H1 (cell line): ENCODE results near the gene RELN. TPM values are rescaled to one million over a fixed set of nuclear protein-coding genes. Genes with fewer than 3 reads are reported as not detected.

Experiments used
- CTCF ChIA-PET: fragments of 300-600 bp; sonication (Branson Sonifier 250); formaldehyde crosslinking; loops from one replicate; lab custom pipeline; 2021; ENCODE audit not compliant: partially characterized antibody; lab: Charles Lee
- POLR2A ChIA-PET: fragments of 300-600 bp; sonication (Branson Sonifier 250); formaldehyde crosslinking; loops from one replicate; lab custom pipeline; 2021; ENCODE audit warnings: inconsistent platforms; ENCODE audit not compliant: partially characterized antibody; lab: Charles Lee
- DNase-seq, 2 experiments: peaks; one replicate each; pipeline versions ENCODE4 v3.0.0 to v3.0.0-alpha.2; 2010 to 2022; ENCODE audit warnings: low spot score in 2 of 2, low read depth in 1 of 2, mixed read lengths in 1 of 2
- FAIRE-seq: peaks from 2 replicates; lab custom pipeline; 2011; peaks lifted over from hg19 to GRCh38; lab: Jason Lieb, UNC
- H2AFZ ChIP-seq: 2 replicates; pipeline ENCODE4 v1.8.1; 2012; ENCODE audit warnings: low read length, inconsistent platforms
- H2AK5ac ChIP-seq: 2 replicates; pipeline ENCODE4 v1.6.1; 2013; ENCODE audit warnings: low read depth, low read length
- H2BK120ac ChIP-seq: replicated peaks from 2 replicates; pipeline ENCODE3; 2013; ENCODE audit warnings: low read depth, low read length, inconsistent platforms
- H2BK12ac ChIP-seq: 2 replicates; pipeline ENCODE4 v1.6.1; 2013; ENCODE audit warnings: low read depth, low read length
- H2BK15ac ChIP-seq: 2 replicates; pipeline ENCODE4 v1.6.1; 2013; ENCODE audit warnings: low read length
- H2BK20ac ChIP-seq: 2 replicates; pipeline ENCODE4 v1.6.1; 2013; ENCODE audit warnings: low read length
- H2BK5ac ChIP-seq: 2 replicates; pipeline ENCODE4 v1.6.1; 2013; ENCODE audit warnings: low read depth, low read length
- H3K14ac ChIP-seq: 2 replicates; pipeline ENCODE4 v1.6.1; 2013; ENCODE audit warnings: inconsistent platforms; ENCODE audit not compliant: insufficient read length
- H3K18ac ChIP-seq: 2 replicates; pipeline ENCODE4 v1.6.1; 2013; ENCODE audit warnings: low read length; ENCODE audit errors: extremely low read depth
- H3K23ac ChIP-seq: 2 replicates; pipeline ENCODE4 v1.6.1; 2013; ENCODE audit warnings: inconsistent platforms; ENCODE audit not compliant: insufficient read length
- H3K23me2 ChIP-seq: 2 replicates; pipeline ENCODE4 v1.6.1; 2013; ENCODE audit warnings: low read depth, low read length
- H3K27ac ChIP-seq: 2 replicates; pipeline ENCODE4 v1.6.1; 2011; ENCODE audit warnings: low read depth, low read length, inconsistent platforms
- H3K27me3 ChIP-seq, 4 experiments: replicated peaks in 1 of 4; 1 replicate in 1 of 4; 2 replicates in 3 of 4; pipeline versions ENCODE4 v1.6.1 to v1.8.1; 2011 to 2013; ENCODE audit warnings: low read length in 3 of 4, mild to moderate bottlenecking in 3 of 4, inconsistent platforms in 2 of 4, mixed read lengths in 2 of 4, moderate library complexity in 1 of 4; ENCODE audit not compliant: control insufficient read depth in 3 of 4, insufficient read depth in 3 of 4; ENCODE audit errors: extremely low read depth in 1 of 4
- H3K36me3 ChIP-seq, 4 experiments: 2 replicates each; pipeline versions ENCODE4 v1.6.1 to v1.8.1; 2011 to 2013; ENCODE audit warnings: mild to moderate bottlenecking in 4 of 4, low read length in 3 of 4, moderate library complexity in 2 of 4, control low read depth in 1 of 4, inconsistent platforms in 1 of 4; ENCODE audit not compliant: insufficient read depth in 4 of 4, control insufficient read depth in 2 of 4
- H3K4ac ChIP-seq: replicated peaks from 2 replicates; pipeline ENCODE3; 2013; ENCODE audit warnings: low read length, low read depth, mixed read lengths, inconsistent platforms; ENCODE audit not compliant: insufficient read length
- H3K4me1 ChIP-seq, 4 experiments: replicated peaks in 1 of 4; 1 replicate in 1 of 4; 2 replicates in 3 of 4; pipeline versions ENCODE4 v1.6.1 to v1.8.1; 2011 to 2013; ENCODE audit warnings: low read length in 3 of 4, inconsistent platforms in 2 of 4, mixed read lengths in 1 of 4; ENCODE audit not compliant: insufficient read depth in 4 of 4, control insufficient read depth in 3 of 4
- H3K4me2 ChIP-seq, 2 experiments: 2 replicates each; pipeline versions ENCODE4 v1.6.1 to v1.8.1; 2011 to 2013; ENCODE audit warnings: low read depth in 2 of 2, low read length in 2 of 2, control low read depth in 1 of 2, inconsistent platforms in 1 of 2, mild to moderate bottlenecking in 1 of 2; ENCODE audit not compliant: insufficient read depth in 1 of 2
- H3K4me3 ChIP-seq, 4 experiments: fragments of 200-600, 300-600 bp in 1 of 4; sonication (generic), shearing (Covaris generic), sonication (Bioruptor Twin) in 1 of 4; 2 replicates each; pipeline versions ENCODE4 v1.5.1 to v1.8.1; 2011 to 2016; ENCODE audit warnings: low read length in 4 of 4, low read depth in 3 of 4, control low read depth in 2 of 4, inconsistent platforms in 2 of 4, mild to moderate bottlenecking in 2 of 4, mixed read lengths in 1 of 4, moderate library complexity in 1 of 4; ENCODE audit not compliant: insufficient read depth in 2 of 4; ENCODE audit errors: extremely low read depth in 1 of 4
- H3K56ac ChIP-seq: replicated peaks from 2 replicates; pipeline ENCODE3; 2013; ENCODE audit warnings: low read depth, mild to moderate bottlenecking, mixed read lengths, low read length, inconsistent platforms; ENCODE audit not compliant: insufficient read length
- H3K79me1 ChIP-seq: 2 replicates; pipeline ENCODE4 v1.6.1; 2013; ENCODE audit warnings: low read depth, low read length, control low read depth
- H3K79me2 ChIP-seq, 2 experiments: 2 replicates each; pipeline versions ENCODE4 v1.6.1 to v1.8.1; 2012 to 2013; ENCODE audit warnings: low read length in 2 of 2, mild to moderate bottlenecking in 2 of 2, inconsistent platforms in 1 of 2; ENCODE audit not compliant: insufficient read depth in 2 of 2, control insufficient read depth in 1 of 2
- H3K9ac ChIP-seq, 4 experiments: replicated peaks in 1 of 4; 1 replicate in 1 of 4; 2 replicates in 3 of 4; pipeline versions ENCODE4 v1.6.1 to v1.8.1; 2011 to 2013; ENCODE audit warnings: low read depth in 3 of 4, low read length in 3 of 4, control low read depth in 2 of 4, mild to moderate bottlenecking in 2 of 4, moderate library complexity in 2 of 4, inconsistent platforms in 1 of 4; ENCODE audit errors: extremely low read depth in 1 of 4
- H3K9me3 ChIP-seq, 2 experiments: 2 replicates each; pipeline versions ENCODE4 v1.6.1 to v1.8.1; 2012 to 2013; ENCODE audit warnings: mild to moderate bottlenecking in 2 of 2, moderate library complexity in 2 of 2, control low read depth in 1 of 2, inconsistent platforms in 1 of 2, low read depth in 1 of 2, low read length in 1 of 2, mixed read lengths in 1 of 2; ENCODE audit not compliant: insufficient read depth in 2 of 2
- H4K20me1 ChIP-seq, 2 experiments: replicated peaks in 1 of 2; 2 replicates each; pipeline versions ENCODE3 to v1.8.1; 2011 to 2013; ENCODE audit warnings: inconsistent platforms in 2 of 2, low read length in 2 of 2, mild to moderate bottlenecking in 1 of 2; ENCODE audit not compliant: insufficient read depth in 2 of 2, control insufficient read depth in 1 of 2
- H4K5ac ChIP-seq: 2 replicates; pipeline ENCODE4 v1.6.1; 2013; ENCODE audit warnings: low read length, low read depth, mixed read lengths, inconsistent platforms; ENCODE audit not compliant: insufficient read length
- H4K8ac ChIP-seq: 2 replicates; pipeline ENCODE4 v1.8.0; 2013; ENCODE audit warnings: mild to moderate bottlenecking, moderate library complexity, low read length, inconsistent platforms; ENCODE audit not compliant: insufficient read depth; ENCODE audit errors: extremely low read depth
- H4K91ac ChIP-seq: replicated peaks from 2 replicates; pipeline ENCODE3; 2013; ENCODE audit warnings: low read length, mixed read lengths, inconsistent platforms; ENCODE audit not compliant: insufficient read length
- CREB1 ChIP-seq: IDR thresholded peaks from 2 replicates; pipeline ENCODE4 v1.6.1; 2012; ENCODE audit warnings: inconsistent platforms
- EP300 ChIP-seq, 2 experiments: IDR thresholded peaks; 1 replicate in 1 of 2; 2 replicates in 1 of 2; pipeline ENCODE4 v1.6.1; 2011 to 2012; ENCODE audit warnings: low read depth in 2 of 2, low read length in 2 of 2, mild to moderate bottlenecking in 2 of 2, borderline replicate concordance in 1 of 2, inconsistent platforms in 1 of 2, moderate library complexity in 1 of 2
- HDAC6 ChIP-seq: IDR thresholded peaks from one replicate; pipeline ENCODE4 v1.7.1; 2012; ENCODE audit warnings: low read depth, mild to moderate bottlenecking, inconsistent platforms, low read length, moderate library complexity
- KDM4A ChIP-seq: IDR thresholded peaks from one replicate; pipeline ENCODE4 v1.7.1; 2012; ENCODE audit warnings: low read depth, mild to moderate bottlenecking, moderate library complexity, low read length, inconsistent platforms; ENCODE audit not compliant: severe bottlenecking
- MAX ChIP-seq: IDR thresholded peaks from 2 replicates; pipeline ENCODE4 v1.6.1; 2012; ENCODE audit warnings: inconsistent platforms
- PHF8 ChIP-seq: fragments of 200-600 bp; sonication (generic); conservative IDR thresholded peaks from 2 replicates; pipeline ENCODE4 v1.7.1; 2012; ENCODE audit warnings: low read depth, mild to moderate bottlenecking, inconsistent platforms, low read length, moderate library complexity
- RFX5 ChIP-seq: IDR thresholded peaks from 2 replicates; pipeline ENCODE4 v1.6.1; 2011; ENCODE audit warnings: low read depth, low read length, improper control_type of control experiment, borderline replicate concordance
- SIN3A ChIP-seq, 2 experiments: IDR thresholded peaks in 1 of 2; conservative IDR thresholded peaks in 1 of 2; 2 replicates each; pipeline ENCODE4 v1.6.1; 2011 to 2012; ENCODE audit warnings: low read length in 2 of 2, improper control_type of control experiment in 1 of 2, low read depth in 1 of 2, mild to moderate bottlenecking in 1 of 2
- SP2 ChIP-seq: IDR thresholded peaks from 2 replicates; pipeline ENCODE4 v1.6.1; 2012; ENCODE audit warnings: mild to moderate bottlenecking, low read length, inconsistent platforms
- SRF ChIP-seq: IDR thresholded peaks from 2 replicates; pipeline ENCODE4 v1.6.1; 2011; ENCODE audit warnings: mild to moderate bottlenecking, low read depth, low read length, moderate library complexity
- SUZ12 ChIP-seq: fragments of 200-600 bp; sonication (generic); IDR thresholded peaks from 2 replicates; pipeline ENCODE4 v1.6.1; 2012; ENCODE audit warnings: mild to moderate bottlenecking, inconsistent platforms, low read length, moderate library complexity, mixed read lengths
- WGBS, 2 experiments: shearing (Covaris generic) in 1 of 2; methylation state at CpG; one replicate each; pipeline versions ENCODE4 v1.1.6 to v1.1.7; 2013 to 2015; ENCODE audit warnings: low lambda C conversion rate in 2 of 2, mixed read lengths in 2 of 2, inconsistent platforms in 1 of 2, low coverage in 1 of 2, missing lambda C conversion rate in 1 of 2; ENCODE audit not compliant: insufficient replicate concordance in 2 of 2, insufficient coverage in 1 of 2, insufficient read length in 1 of 2; ENCODE audit errors: extremely low coverage in 1 of 2, missing lambda C conversion rate in 1 of 2; 5-methylcytosine and 5-hydroxymethylcytosine counted together
- polyA plus RNA-seq, 7 experiments: library from polyadenylated mRNA; depleted of rRNA in 3 of 7; stranded (reverse) in 5 of 7; unstranded in 2 of 7; fragments of >200 nt in 5 of 7; fragments of 200-250 nt in 2 of 7; gene quantifications; 1 replicate in 5 of 7; 2 replicates in 1 of 7; 4 replicates in 1 of 7; pipeline versions ENCODE4 v1.2.1 to v1.2.3, GENCODE V29; 2011 to 2013; ENCODE audit warnings: missing spikeins in 2 of 7, mixed read lengths in 2 of 7
- total RNA-seq: library from RNA; stranded (reverse); fragmentation: NEBNext Ultra II Directional; extraction: Animal tissue kit (Norgen Biotek cat#: 25700); gene quantifications from 2 replicates; pipeline ENCODE4 v1.2.1, GENCODE V29; 2021
- TF ChIP-seq, protein P1 (sequence below): IDR thresholded peaks from 2 replicates; pipeline ENCODE4 v1.6.1; 2012; ENCODE audit warnings: low read length, inconsistent platforms

Gene RELN
- total and polyA plus RNA-seq, 2 of the 8 experiments (the other 6 are each of a cell fraction or from before 2014, with no cell fraction given), result 0.03 to 0.07 TPM

DNA sequence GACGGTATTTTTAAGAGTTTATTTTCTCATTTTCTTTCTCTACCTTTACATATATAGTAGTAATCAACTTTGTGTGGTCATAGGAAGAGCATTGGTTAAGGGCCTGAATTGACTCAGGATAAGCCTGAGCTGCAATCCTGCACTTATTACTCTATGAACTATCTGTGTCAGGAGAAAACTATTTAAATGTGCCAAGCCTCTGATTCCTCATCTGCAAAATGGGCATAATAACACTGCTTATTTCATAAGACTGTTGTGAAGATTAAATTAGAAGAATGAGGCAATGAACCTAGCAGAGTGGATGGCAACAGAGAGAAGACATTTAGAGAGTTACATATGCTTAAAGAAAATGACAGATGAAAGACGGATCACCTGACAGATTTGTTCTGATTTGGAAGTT, 175.5 kb downstream of the RELN start:
- ChIA-PET POLR2A (no interaction called here), CTCF (no interaction called here)
- no peak overlapping the region for H3K9ac ChIP-seq
- FAIRE-seq (no peak), DNase-seq (no peak)
- H4K8ac ChIP-seq, result no peak overlapping the region
- no peaks in the 10 kb centered on the region for H3K9me3 ChIP-seq
- H2BK120ac ChIP-seq, result no peak overlapping the region
- H3K36me3 ChIP-seq, result no peaks in the 10 kb centered on the region
- H2BK12ac ChIP-seq, result no peak overlapping the region
- H3K23me2 ChIP-seq, result no peaks in the 10 kb centered on the region
- no peak overlapping the region for H3K18ac ChIP-seq
- H4K5ac ChIP-seq, result no peak overlapping the region
- no peak overlapping the region for H3K4me3 ChIP-seq
- H3K27me3 ChIP-seq, result no peaks in the 10 kb centered on the region
- H3K14ac ChIP-seq, result no peak overlapping the region
- no peak overlapping the region for H2AFZ ChIP-seq
- no peak overlapping the region for H2BK5ac ChIP-seq
- no peaks in the 10 kb centered on the region for H4K20me1 ChIP-seq
- no peak overlapping the region for H2BK15ac ChIP-seq
- no peak overlapping the region for H3K4ac ChIP-seq
- no peak overlapping the region for H3K23ac ChIP-seq
- peaks cover 0 to 3% (median 0%) of the 10 kb centered on the region in 4 experiments; a peak in 1 of 7 replicates for H3K4me1 ChIP-seq
- H2BK20ac ChIP-seq, result no peak overlapping the region
- no peak overlapping the region for H2AK5ac ChIP-seq
- H3K79me1 ChIP-seq, result no peaks in the 10 kb centered on the region
- WGBS, 2 experiments, result 87 to 100% methylated on average over 1 to 2 of the region's 2 CpGs
- no peak overlapping the region for H3K56ac ChIP-seq
- H3K79me2 ChIP-seq, result no peaks in the 10 kb centered on the region
- H3K4me2 ChIP-seq, result no peak overlapping the region
- H4K91ac ChIP-seq, result no peak overlapping the region
- H3K27ac ChIP-seq, result no peak overlapping the region
- TF ChIP-seq MAX (no peak), RFX5 (no peak), SUZ12 (no peak), KDM4A (no peak), SP2 (no peak), PHF8 (no peak), HDAC6 (no peak), SIN3A (conservative IDR thresholded peaks at IDR 0.05 in 1 of 2, IDR thresholded peaks at IDR 0.05 in 1 of 2; ENCODE audit: low read depth in 1 of 2, low read length in 2 of 2) (no peak), CREB1 (no peak), SRF (no peak), EP300 (IDR thresholded peaks at IDR 0.05; ENCODE audit: borderline replicate concordance in 1 of 2, low read depth in 2 of 2, low read length in 2 of 2) (no peak)
- TF ChIP-seq, protein P1, sequence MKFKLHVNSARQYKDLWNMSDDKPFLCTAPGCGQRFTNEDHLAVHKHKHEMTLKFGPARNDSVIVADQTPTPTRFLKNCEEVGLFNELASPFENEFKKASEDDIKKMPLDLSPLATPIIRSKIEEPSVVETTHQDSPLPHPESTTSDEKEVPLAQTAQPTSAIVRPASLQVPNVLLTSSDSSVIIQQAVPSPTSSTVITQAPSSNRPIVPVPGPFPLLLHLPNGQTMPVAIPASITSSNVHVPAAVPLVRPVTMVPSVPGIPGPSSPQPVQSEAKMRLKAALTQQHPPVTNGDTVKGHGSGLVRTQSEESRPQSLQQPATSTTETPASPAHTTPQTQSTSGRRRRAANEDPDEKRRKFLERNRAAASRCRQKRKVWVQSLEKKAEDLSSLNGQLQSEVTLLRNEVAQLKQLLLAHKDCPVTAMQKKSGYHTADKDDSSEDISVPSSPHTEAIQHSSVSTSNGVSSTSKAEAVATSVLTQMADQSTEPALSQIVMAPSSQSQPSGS, result no peak
